ENCODE results near the gene TNFRSF13B. TPM values are rescaled to one million over a fixed set of nuclear protein-coding genes. Genes with fewer than 3 reads are reported as not detected.
"Not testable (repeated sequence)": the region's sequence is repeated elsewhere in the genome, so short reads cannot be mapped to it uniquely, and the experiment has no call there.

Gene TNFRSF13B
- total and polyA plus RNA-seq, 10 of the 15 experiments (the other 5 are each of a cell fraction or from before 2014, with no cell fraction given): 15.5 to 231 (median 119) TPM

DNA sequence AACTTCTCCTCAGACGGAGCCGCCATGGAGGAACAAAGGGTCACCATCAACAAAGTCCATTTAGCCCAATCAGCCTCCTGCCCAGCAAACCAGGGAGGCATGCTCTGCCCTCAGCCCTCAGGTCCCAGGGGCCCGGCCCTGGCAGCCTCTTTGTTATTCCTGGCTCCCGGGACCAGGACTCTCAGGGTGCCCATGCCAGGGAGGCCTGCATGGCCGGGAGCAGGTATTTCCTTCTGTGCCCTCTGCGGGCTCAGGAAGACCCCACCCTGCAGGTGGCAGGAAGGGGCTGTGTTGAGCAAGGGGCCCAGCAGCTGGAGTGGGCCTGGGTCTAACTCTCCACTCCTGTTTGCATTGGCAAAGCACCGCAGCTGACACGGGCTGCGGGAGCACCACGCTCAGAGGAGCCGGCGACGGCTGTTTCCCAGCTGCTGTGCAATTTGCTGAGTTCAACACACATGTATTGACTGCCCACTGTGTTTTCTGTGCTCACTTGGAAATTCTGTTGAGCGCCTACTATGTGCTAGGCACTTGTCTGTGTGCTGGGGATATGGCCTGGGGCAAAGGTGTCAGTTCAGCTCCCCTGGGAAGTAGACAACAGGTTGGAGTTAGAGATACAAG, 33.2 kb upstream of the TNFRSF13B start:
- intact Hi-C loops (cut with micrococcal nuclease; ENCODE audit: unreplicated experiment) (loop anchor here (5.0 to 10.0 kb wide), 3 partner anchors 142 to 230 kb away; partner anchors contain the start of genes FLCN and PLD6), in situ Hi-C loops (cut with MboI) (loop anchor here (5.0 kb wide), 1 partner anchor 302 kb away; no protein-coding TSS in a partner anchor)
- H3K27me3 ChIP-seq (replicated peaks in 1 of 2; ENCODE audit: control insufficient read depth in 2 of 2, insufficient read depth in 2 of 2, low read length in 1 of 2); DNase-seq (ENCODE audit: low read depth, low spot score); H3K9ac ChIP-seq (ENCODE audit: control insufficient read depth, insufficient read depth, low read length); H3K4me2 ChIP-seq (ENCODE audit: control insufficient read depth, insufficient read depth); SMC1A ChIA-PET (ENCODE audit: uncharacterized antibody, unreplicated experiment); H4K20me1 ChIP-seq (ENCODE audit: control insufficient read depth, insufficient read depth); H3K27ac ChIP-seq (ENCODE audit: control insufficient read depth, insufficient read depth); H3K4me3 ChIP-seq; FAIRE-seq; H3K79me2 ChIP-seq (ENCODE audit: control insufficient read depth, insufficient read depth, low read length); BruUV-seq (replicated peaks); H3K9me3 ChIP-seq (replicated peaks; ENCODE audit: control insufficient read depth, insufficient read depth, low read length); H3K36me3 ChIP-seq (ENCODE audit: control insufficient read depth in 2 of 2, insufficient read depth in 2 of 2, low read length in 1 of 2); H3K4me1 ChIP-seq (ENCODE audit: control insufficient read depth, insufficient read depth, low read length); H2AFZ ChIP-seq (ENCODE audit: control insufficient read depth, low read depth, low read length); POLR2A ChIA-PET; ATAC-seq: not testable (repeated sequence)
- ChIA-PET CTCF (interaction anchor here (1.2 kb wide), 1 partner anchor 23 kb away, joined by 4 read pairs; no protein-coding TSS in a partner anchor), RAD21 (ENCODE audit: unreplicated experiment) (interaction anchor here (0.6 kb wide), 1 partner anchor 72 kb away, joined by 5 read pairs; no protein-coding TSS in a partner anchor)
- WGBS (ENCODE audit: insufficient coverage, insufficient replicate concordance, low lambda C conversion rate, missing lambda C conversion rate): 75% methylated on average over 13 of the region's 14 CpGs

DNA sequence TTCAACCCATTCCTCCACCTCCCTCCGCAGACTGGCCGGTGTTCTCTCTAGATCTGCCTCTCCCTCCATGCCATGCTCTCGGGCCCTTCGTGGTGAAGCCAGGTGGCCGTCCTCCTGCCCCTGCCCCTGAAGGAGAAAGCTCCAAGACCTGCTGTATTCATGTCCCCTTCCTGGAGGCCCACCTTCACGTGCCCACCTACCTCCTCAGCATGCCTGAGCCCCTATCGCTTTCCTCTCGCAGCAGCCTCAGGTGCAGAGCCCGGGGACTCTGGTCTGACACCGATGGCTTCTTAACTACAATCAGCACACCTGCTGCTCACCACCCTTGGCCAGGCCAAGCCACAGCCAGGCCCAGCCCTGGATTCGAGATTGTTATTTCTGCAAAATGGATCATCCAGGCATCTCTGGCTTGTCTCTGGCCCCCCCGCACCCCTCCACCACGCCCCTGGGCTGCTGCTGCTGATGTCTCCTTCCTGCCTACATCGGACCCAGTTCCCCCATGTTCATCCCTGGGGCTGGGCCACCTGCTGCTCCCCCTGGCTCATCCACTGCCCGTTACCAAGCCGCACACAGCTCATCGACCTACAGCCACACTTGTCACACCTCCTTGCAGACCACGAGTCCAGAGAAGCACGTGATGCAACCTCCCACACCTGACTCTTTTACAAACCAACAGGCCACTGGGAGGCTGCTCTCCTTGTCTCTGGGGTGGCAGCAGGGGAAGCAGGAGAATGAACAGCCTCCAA, 32.5 kb upstream of the TNFRSF13B start:
- in situ Hi-C loops (cut with MboI) (loop anchor here (5.0 kb wide), 1 partner anchor 303 kb away; no protein-coding TSS in a partner anchor), intact Hi-C loops (cut with micrococcal nuclease; ENCODE audit: unreplicated experiment) (loop anchor here (5.0 to 10.0 kb wide), 3 partner anchors 143 to 230 kb away; partner anchors contain the start of genes FLCN and PLD6)
- Histone ChIP-seq H2AFZ (ENCODE audit: control insufficient read depth, low read depth, low read length) (no peak overlapping the region), H3K4me2 (ENCODE audit: control insufficient read depth, insufficient read depth) (no peak overlapping the region), H3K27me3 (replicated peaks in 1 of 2; ENCODE audit: control insufficient read depth in 2 of 2, insufficient read depth in 2 of 2, low read length in 1 of 2) (no peaks in the 10 kb centered on the region), H3K4me1 (ENCODE audit: control insufficient read depth, insufficient read depth, low read length) (no peaks in the 10 kb centered on the region), H3K9ac (ENCODE audit: control insufficient read depth, insufficient read depth, low read length) (no peak overlapping the region), H3K4me3 (no peak overlapping the region), H3K36me3 (ENCODE audit: control insufficient read depth in 2 of 2, insufficient read depth in 2 of 2, low read length in 1 of 2) (no peaks in the 10 kb centered on the region), H3K9me3 (replicated peaks; ENCODE audit: control insufficient read depth, insufficient read depth, low read length) (no peaks in the 10 kb centered on the region), H3K79me2 (ENCODE audit: control insufficient read depth, insufficient read depth, low read length) (no peaks in the 10 kb centered on the region), H4K20me1 (ENCODE audit: control insufficient read depth, insufficient read depth) (no peaks in the 10 kb centered on the region), H3K27ac (ENCODE audit: control insufficient read depth, insufficient read depth) (no peak overlapping the region)
- SMC1A ChIA-PET (ENCODE audit: uncharacterized antibody, unreplicated experiment): no interaction called here
- CTCF ChIA-PET: no interaction called here
- BruUV-seq (replicated peaks): no TSS peak
- ATAC-seq (no peak), DNase-seq (ENCODE audit: low read depth, low spot score) (no peak), FAIRE-seq (no peak)
- POLR2A ChIA-PET: no interaction called here
- RAD21 ChIA-PET (ENCODE audit: unreplicated experiment): no interaction called here
- 48% methylated on average over 17 of the region's 19 CpGs for WGBS (ENCODE audit: insufficient coverage, insufficient replicate concordance, low lambda C conversion rate, missing lambda C conversion rate)
- TF ChIP-seq, protein P1, sequence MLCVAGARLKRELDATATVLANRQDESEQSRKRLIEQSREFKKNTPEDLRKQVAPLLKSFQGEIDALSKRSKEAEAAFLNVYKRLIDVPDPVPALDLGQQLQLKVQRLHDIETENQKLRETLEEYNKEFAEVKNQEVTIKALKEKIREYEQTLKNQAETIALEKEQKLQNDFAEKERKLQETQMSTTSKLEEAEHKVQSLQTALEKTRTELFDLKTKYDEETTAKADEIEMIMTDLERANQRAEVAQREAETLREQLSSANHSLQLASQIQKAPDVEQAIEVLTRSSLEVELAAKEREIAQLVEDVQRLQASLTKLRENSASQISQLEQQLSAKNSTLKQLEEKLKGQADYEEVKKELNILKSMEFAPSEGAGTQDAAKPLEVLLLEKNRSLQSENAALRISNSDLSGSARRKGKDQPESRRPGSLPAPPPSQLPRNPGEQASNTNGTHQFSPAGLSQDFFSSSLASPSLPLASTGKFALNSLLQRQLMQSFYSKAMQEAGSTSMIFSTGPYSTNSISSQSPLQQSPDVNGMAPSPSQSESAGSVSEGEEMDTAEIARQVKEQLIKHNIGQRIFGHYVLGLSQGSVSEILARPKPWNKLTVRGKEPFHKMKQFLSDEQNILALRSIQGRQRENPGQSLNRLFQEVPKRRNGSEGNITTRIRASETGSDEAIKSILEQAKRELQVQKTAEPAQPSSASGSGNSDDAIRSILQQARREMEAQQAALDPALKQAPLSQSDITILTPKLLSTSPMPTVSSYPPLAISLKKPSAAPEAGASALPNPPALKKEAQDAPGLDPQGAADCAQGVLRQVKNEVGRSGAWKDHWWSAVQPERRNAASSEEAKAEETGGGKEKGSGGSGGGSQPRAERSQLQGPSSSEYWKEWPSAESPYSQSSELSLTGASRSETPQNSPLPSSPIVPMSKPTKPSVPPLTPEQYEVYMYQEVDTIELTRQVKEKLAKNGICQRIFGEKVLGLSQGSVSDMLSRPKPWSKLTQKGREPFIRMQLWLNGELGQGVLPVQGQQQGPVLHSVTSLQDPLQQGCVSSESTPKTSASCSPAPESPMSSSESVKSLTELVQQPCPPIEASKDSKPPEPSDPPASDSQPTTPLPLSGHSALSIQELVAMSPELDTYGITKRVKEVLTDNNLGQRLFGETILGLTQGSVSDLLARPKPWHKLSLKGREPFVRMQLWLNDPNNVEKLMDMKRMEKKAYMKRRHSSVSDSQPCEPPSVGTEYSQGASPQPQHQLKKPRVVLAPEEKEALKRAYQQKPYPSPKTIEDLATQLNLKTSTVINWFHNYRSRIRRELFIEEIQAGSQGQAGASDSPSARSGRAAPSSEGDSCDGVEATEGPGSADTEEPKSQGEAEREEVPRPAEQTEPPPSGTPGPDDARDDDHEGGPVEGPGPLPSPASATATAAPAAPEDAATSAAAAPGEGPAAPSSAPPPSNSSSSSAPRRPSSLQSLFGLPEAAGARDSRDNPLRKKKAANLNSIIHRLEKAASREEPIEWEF (IDR thresholded peaks at IDR 0.05; ENCODE audit: insufficient replicate concordance, low read depth, low read length): no peak
- TF ChIP-seq MTA2 (IDR thresholded peaks at IDR 0.05; ENCODE audit: low read depth) (no peak), RFX5 (IDR thresholded peaks at IDR 0.05; ENCODE audit: low read depth, low read length) (no peak), NRF1 (conservative IDR thresholded peaks at IDR 0.05; ENCODE audit: low read depth, low read length) (no peak), CHD4 (IDR thresholded peaks at IDR 0.05) (no peak), CREB1 (IDR thresholded peaks at IDR 0.05; ENCODE audit: low read depth) (no peak), MEF2B (IDR thresholded peaks at IDR 0.05; ENCODE audit: partially characterized antibody, poor library complexity, severe bottlenecking) (no peak), STAT1 (conservative IDR thresholded peaks at IDR 0.05) (no peak)
- TF ChIP-seq, protein P2, sequence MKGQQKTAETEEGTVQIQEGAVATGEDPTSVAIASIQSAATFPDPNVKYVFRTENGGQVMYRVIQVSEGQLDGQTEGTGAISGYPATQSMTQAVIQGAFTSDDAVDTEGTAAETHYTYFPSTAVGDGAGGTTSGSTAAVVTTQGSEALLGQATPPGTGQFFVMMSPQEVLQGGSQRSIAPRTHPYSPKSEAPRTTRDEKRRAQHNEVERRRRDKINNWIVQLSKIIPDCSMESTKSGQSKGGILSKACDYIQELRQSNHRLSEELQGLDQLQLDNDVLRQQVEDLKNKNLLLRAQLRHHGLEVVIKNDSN (IDR thresholded peaks at IDR 0.05; ENCODE audit: borderline replicate concordance, extremely low read length, insufficient read depth, low read depth, low read length): no peak
